Panc1 (cell line): Measurements from ENCODE around the gene CCDC167. TPM values are rescaled to one million over a fixed set of nuclear protein-coding genes. Genes with fewer than 3 reads are reported as not detected.

Experiments
- ATAC-seq: fragments of 200-7000 bp; cut with Tn5 transposase; 2 replicates; pipeline ENCODE4 v1.9.1; 2020; ENCODE audit warnings: mild to moderate bottlenecking, moderate library complexity
- BruUV-seq: library from RNA; stranded (reverse); fragments of 400-500 nt; replicated peaks from 2 replicates; lab custom pipeline; 2021; lab: Mats Ljungman, UMichigan
- CTCF ChIA-PET: fragments of 300-600 bp; sonication (Branson Sonifier 250); formaldehyde crosslinking; loops from one replicate; lab custom pipeline; 2022; ENCODE audit warnings: antibody characterized with exemption; lab: Charles Lee
- POLR2A ChIA-PET: fragments of 300-600 bp; sonication (Branson Sonifier 250); formaldehyde crosslinking; loops from one replicate; lab custom pipeline; 2022; ENCODE audit warnings: antibody characterized with exemption; lab: Charles Lee
- DNase-seq: peaks from one replicate; pipeline ENCODE4 v3.0.0-alpha.2; 2010; ENCODE audit warnings: low read depth, low spot score
- H3K27ac ChIP-seq: 2 replicates; pipeline ENCODE4 v1.5.1; 2011; ENCODE audit warnings: mild to moderate bottlenecking, low read length, inconsistent platforms
- H3K27me3 ChIP-seq: fragments of 200-500 bp; sonication (Bioruptor generic); 2 replicates; pipeline ENCODE4 v1.6.0; 2014; ENCODE audit warnings: low read length, inconsistent platforms; ENCODE audit not compliant: control insufficient read depth, insufficient read depth
- H3K36me3 ChIP-seq: fragments of 200-500 bp; sonication (Bioruptor generic); 2 replicates; pipeline ENCODE4 v1.5.1; 2014; ENCODE audit warnings: inconsistent platforms, mild to moderate bottlenecking, low read length, moderate library complexity; ENCODE audit not compliant: control insufficient read depth, insufficient read depth
- H3K4me1 ChIP-seq: 2 replicates; pipeline ENCODE4 v1.5.1; 2011; ENCODE audit warnings: inconsistent platforms, mild to moderate bottlenecking, low read length, moderate library complexity; ENCODE audit not compliant: control insufficient read depth, insufficient read depth
- H3K4me3 ChIP-seq, 2 experiments: 2 replicates each; pipeline ENCODE4 v1.5.1; 2011 to 2012; ENCODE audit warnings: low read depth in 2 of 2, low read length in 2 of 2, mild to moderate bottlenecking in 2 of 2, inconsistent platforms in 1 of 2, moderate library complexity in 1 of 2
- H3K9me3 ChIP-seq: fragments of 200-500 bp; sonication (Bioruptor generic); 2 replicates; pipeline ENCODE4 v1.5.1; 2014; ENCODE audit warnings: low read depth, mild to moderate bottlenecking, inconsistent platforms, low read length, moderate library complexity; ENCODE audit not compliant: control insufficient read depth, insufficient read depth
- CTCF ChIP-seq: fragments of 450-650 bp; IDR thresholded peaks from 2 replicates; pipeline ENCODE4 v1.5.1; 2017; ENCODE audit warnings: mild to moderate bottlenecking
- POLR2AphosphoS5 ChIP-seq: IDR thresholded peaks from 2 replicates; pipeline ENCODE4 v1.6.1; 2012; ENCODE audit warnings: mild to moderate bottlenecking, low read depth, low read length, moderate library complexity
- REST ChIP-seq, 2 experiments: IDR thresholded peaks; 2 replicates each; pipeline ENCODE4 v1.6.1; 2011 to 2012; ENCODE audit warnings: low read depth in 2 of 2, control low read depth in 1 of 2, low read length in 1 of 2, mild to moderate bottlenecking in 1 of 2, moderate library complexity in 1 of 2; ENCODE audit not compliant: insufficient read depth in 1 of 2
- SIN3A ChIP-seq: IDR thresholded peaks from 2 replicates; pipeline ENCODE4 v1.6.1; 2012; ENCODE audit warnings: low read depth, mild to moderate bottlenecking, low read length, moderate library complexity, borderline replicate concordance; ENCODE audit not compliant: insufficient read depth
- TCF7L2 ChIP-seq: IDR thresholded peaks from 2 replicates; pipeline ENCODE4 v1.6.1; 2011; ENCODE audit warnings: mild to moderate bottlenecking, low read depth, low read length, inconsistent platforms
- in situ Hi-C: cut with HindIII; loops from 2 replicates; pipeline ENCODE4 v1.10.0; 2016; ENCODE audit warnings: low sequenced_read_pairs, low pct_unique_long_range_greater_than_20kb
- intact Hi-C: fragments of 100-400 bp; cut with micrococcal nuclease; formaldehyde crosslinking; loops from one replicate; pipeline ENCODE4 v1.10.0; 2022; ENCODE audit not compliant: unreplicated experiment
- total RNA-seq: library from RNA; stranded (reverse); gene quantifications from one replicate; pipeline ENCODE4 v1.2.1, GENCODE V29; 2021; ENCODE audit not compliant: unreplicated experiment

Gene CCDC167
- total RNA-seq, 1 experiment from 2014 or later, result 57.6 TPM

GRCh38 chr6:37504024-37504423 lies 4.3 kb upstream of the CCDC167 start:
- ATAC-seq (no peak), DNase-seq (no peak)
- H3K4me3 ChIP-seq, result no peak overlapping the region
- intact Hi-C loops (no loop called here), in situ Hi-C loops (no loop called here)
- no peaks in the 10 kb centered on the region for H3K9me3 ChIP-seq
- no peaks in the 10 kb centered on the region for H3K27me3 ChIP-seq
- ChIA-PET POLR2A (no interaction called here), CTCF (no interaction called here)
- no TSS peak for BruUV-seq
- H3K27ac ChIP-seq, result no peak overlapping the region; the same call in 1 of the 2 replicates
- TF ChIP-seq TCF7L2 (no peak), REST (IDR thresholded peaks at IDR 0.05; ENCODE audit: insufficient read depth in 1 of 2, low read depth in 2 of 2, low read length in 1 of 2) (no peak), SIN3A (no peak), CTCF (no peak), POLR2AphosphoS5 (no peak)
- H3K4me1 ChIP-seq, result peaks cover 9% of the 10 kb centered on the region
- no peaks in the 10 kb centered on the region for H3K36me3 ChIP-seq

- no peak for DNase-seq
- no peak for ATAC-seq
- H3K36me3 ChIP-seq, result no peaks in the 10 kb centered on the region
- TF ChIP-seq CTCF, result no peak
- TF ChIP-seq TCF7L2, result no peak
- no peak for TF ChIP-seq POLR2AphosphoS5
- TF ChIP-seq REST (IDR thresholded peaks at IDR 0.05; ENCODE audit: insufficient read depth in 1 of 2, low read depth in 2 of 2, low read length in 1 of 2), result no peak
- no peak for TF ChIP-seq SIN3A
- no peak overlapping the region for H3K4me3 ChIP-seq
- ChIA-PET POLR2A (no interaction called here), CTCF (no interaction called here)
- intact Hi-C loops (no loop called here), in situ Hi-C loops (no loop called here)
- H3K4me1 ChIP-seq, result peaks cover 11% of the 10 kb centered on the region
- no peaks in the 10 kb centered on the region for H3K27me3 ChIP-seq
- H3K27ac ChIP-seq, result peak overlapping the region; percentile 57
- BruUV-seq, result no TSS peak
- no peaks in the 10 kb centered on the region for H3K9me3 ChIP-seq
Observed at GRCh38 chr6:37503309-37503965, 3.7 kb upstream of the CCDC167 start.
